ENCODE measurements around the gene RSRP1.
A peak's percentile ranks its signal among the peaks of the same experiment; 100 is the strongest.
"Not testable (repeated sequence)": the region's sequence is repeated elsewhere in the genome, so short reads cannot be mapped to it uniquely, and the experiment has no call there.

Gene RSRP1, protein sequence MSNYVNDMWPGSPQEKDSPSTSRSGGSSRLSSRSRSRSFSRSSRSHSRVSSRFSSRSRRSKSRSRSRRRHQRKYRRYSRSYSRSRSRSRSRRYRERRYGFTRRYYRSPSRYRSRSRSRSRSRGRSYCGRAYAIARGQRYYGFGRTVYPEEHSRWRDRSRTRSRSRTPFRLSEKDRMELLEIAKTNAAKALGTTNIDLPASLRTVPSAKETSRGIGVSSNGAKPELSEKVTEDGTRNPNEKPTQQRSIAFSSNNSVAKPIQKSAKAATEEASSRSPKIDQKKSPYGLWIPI

DNA sequence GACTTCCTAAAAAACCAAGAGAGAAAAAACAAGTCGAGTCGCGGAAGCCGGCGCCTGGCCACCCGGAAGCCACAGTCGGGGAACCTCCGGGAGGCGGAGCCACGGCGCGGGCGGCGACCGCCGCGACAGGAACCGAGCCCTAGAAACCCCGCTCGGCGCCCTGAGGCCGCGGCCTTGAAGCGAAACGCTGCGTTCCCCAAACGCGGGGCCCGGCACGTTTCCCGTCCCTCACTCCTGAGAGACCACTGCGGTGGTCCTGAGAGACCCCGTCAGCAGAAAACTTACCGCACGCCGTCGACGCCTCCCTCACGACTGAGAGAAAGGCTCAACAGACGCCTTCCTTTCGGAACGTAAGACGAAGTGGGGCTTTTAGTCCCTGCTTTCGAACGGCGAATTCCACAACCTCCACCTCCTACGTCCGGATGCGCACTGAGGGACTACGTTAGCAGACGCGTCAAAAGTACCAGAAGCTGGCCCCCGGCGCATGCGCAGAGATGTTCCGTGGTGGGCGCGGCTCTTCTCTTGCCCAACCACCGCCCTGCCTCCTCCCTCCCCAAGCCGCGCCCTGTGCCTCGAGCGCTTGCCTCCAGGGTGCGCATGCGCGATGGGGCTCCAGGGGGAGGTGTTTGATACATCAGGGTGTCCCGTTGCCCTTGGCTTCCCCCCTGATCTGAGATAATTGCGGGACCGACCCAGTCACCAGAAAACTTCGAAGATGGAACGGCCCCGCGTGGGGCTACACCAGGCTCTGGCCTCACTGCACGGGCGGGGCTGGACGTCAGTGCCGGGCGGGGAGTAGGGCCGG lies at the start of gene RSRP1:
Gene RSRP1, minus strand, starts transcription at position 431 of the 805 bp plus-strand sequence. CDS start 491 bp downstream, outside the sequence.
- DNase-seq (ENCODE audit: low spot score): peak; percentile 100

GRCh38 chr1:25296501-25296900 lies 49.2 kb upstream of the RSRP1 start:
- DNase-seq (ENCODE audit: low spot score): not testable (repeated sequence)

GRCh38 chr1:25294889-25295826 lies 47.9 kb upstream of the RSRP1 start:
- DNase-seq (ENCODE audit: low spot score): not testable (repeated sequence)

GRCh38 chr1:25293426-25293825 lies 46.2 kb upstream of the RSRP1 start:
- DNase-seq (ENCODE audit: low spot score): not testable (repeated sequence)

GRCh38 chr1:25290043-25290442 lies 42.8 kb upstream of the RSRP1 start:
- not testable (repeated sequence) for DNase-seq (ENCODE audit: low spot score)

- not testable (repeated sequence) for DNase-seq (ENCODE audit: low spot score)
Observed at GRCh38 chr1:25288573-25289101, 41.4 kb upstream of the RSRP1 start.

DNA sequence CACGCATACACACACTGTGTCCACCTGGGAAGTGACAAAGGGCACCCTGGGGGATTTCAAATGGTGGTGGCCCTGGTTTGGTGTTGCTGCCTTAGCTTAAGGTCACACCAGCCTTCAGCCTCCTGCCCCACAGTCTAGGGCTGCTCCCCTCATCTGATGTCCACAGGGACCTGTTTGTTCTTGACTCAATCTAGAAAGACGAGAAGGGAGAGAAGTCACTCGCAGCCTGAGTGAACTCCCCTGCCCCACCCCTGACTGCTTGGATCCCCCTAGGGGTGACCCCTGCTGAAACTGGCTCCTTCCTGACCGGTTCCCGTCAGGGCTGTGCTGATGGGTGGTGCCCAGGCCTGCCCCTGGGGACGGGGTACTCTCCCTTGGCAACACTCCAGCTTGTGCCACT lies 39.9 kb upstream of the RSRP1 start:
- DNase-seq (ENCODE audit: low spot score): not testable (repeated sequence)

DNA sequence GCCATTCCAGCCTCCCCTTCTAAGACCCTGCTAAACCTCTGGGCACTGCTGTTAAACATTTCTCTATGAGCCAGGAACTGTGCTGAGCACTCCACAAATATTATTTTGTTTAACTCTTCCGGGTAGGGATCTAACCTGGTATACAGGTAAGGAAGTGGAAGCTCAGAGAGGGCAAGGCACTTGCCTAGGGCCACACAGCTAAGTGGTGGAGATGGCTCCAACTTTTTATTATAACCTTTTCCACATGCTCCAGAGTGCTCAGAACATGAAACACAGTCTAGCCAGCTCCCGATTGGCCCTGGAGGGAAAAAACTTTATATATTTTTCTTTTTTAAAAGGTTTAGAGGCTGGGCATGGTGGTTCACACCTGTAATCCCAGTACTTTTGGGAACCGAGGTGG lies 38.6 kb upstream of the RSRP1 start:
- not testable (repeated sequence) for DNase-seq (ENCODE audit: low spot score)

GRCh38 chr1:25279693-25280111 lies 32.4 kb upstream of the RSRP1 start:
- DNase-seq (ENCODE audit: low spot score): not testable (repeated sequence)

- not testable (repeated sequence) for DNase-seq (ENCODE audit: low spot score)
Observed at GRCh38 chr1:25278790-25279189, 31.5 kb upstream of the RSRP1 start.

- DNase-seq (ENCODE audit: low spot score): not testable (repeated sequence)
Observed at GRCh38 chr1:25278358-25278757, 31.1 kb upstream of the RSRP1 start.

GRCh38 chr1:25277295-25277694 lies 30.0 kb upstream of the RSRP1 start:
- not testable (repeated sequence) for DNase-seq (ENCODE audit: low spot score)

DNA sequence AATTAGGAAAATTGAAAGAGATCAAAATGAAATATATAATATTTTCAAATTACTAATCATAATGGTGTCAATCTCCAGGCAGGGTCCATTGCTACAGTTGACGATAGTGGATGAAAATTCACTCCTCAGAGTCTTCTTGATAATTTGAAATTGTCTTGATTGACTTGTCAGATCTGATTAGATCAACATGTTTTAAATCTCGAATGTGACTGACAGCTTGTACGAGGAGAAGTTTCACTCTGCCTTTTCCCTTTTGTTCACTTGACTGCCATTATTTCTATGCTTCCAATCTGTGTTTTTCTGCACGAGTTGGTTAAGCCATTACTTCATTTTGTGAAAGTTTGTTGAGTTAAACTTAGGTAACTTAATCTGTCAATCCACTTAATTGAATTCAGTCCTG lies 28.4 kb upstream of the RSRP1 start:
- DNase-seq (ENCODE audit: low spot score): not testable (repeated sequence)

DNA sequence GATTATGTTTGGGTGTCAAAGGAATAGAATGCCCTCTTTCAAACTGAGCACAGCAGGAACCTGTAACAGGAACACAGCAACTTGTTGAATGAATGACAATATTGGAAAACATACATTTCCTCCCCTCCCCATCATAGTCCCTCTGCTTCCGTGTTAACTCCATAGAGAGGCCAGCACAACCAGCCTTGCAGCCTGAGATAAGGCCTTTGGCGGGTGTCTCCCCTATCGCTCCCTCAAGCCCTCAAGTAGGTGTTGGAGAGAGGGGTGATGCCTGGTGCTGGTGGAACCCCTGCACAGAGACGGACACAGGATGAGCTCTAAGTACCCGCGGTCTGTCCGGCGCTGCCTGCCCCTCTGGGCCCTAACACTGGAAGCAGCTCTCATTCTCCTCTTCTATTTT lies 25.0 kb upstream of the RSRP1 start, which contains the start of gene RHD:
Gene RHD, plus strand, starts transcription at position 272 of the 400 bp plus-strand sequence. Its CDS starts 39 bp downstream, at position 311.
- not testable (repeated sequence) for DNase-seq (ENCODE audit: low spot score)

GRCh38 chr1:25268143-25268760 lies 21.0 kb upstream of the RSRP1 start:
- DNase-seq (ENCODE audit: low spot score): not testable (repeated sequence)

DNA sequence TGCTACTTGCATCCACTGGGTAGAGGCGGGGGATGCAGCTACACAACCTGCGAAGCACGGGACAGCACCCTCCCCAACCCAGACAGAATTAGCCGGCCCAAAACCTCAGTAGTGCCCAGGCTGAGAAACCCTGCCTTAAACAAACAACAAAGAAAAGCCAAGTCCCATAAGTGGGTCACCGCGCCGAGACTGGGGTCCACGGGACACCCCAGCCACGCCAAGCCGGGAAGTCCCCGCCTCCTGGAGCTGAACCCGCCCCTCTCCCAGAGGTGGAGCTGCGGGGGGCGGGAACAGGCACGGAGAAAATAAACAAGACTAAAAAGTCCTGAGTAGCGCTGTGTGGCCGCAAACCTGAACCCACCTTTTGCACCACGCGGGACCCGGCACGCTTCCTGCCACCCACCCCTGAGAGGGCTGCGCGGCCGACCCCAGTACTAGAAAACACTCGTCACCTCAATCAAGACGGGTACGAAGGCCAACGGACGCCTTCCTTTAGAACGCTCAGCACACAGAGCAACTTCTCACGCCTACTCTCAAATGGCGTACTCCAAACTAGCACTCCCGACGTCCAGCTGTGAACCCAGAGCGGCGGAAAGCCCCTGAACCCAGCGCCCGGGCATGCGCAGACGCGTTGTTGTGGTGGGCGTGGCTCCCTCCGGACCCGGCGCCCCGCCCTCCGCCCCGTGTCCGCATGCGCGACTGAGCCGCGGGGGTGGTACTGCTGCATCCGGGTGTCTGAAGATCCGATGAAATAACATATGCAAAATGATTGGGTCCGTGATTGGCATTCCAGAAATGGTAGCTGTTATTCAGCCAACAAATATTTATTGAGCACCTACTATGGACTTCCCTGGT lies 20.3 kb upstream of the RSRP1 start:
- DNase-seq (ENCODE audit: low spot score): not testable (repeated sequence)

- not testable (repeated sequence) for DNase-seq (ENCODE audit: low spot score)
Observed at GRCh38 chr1:25266554-25267287, 19.5 kb upstream of the RSRP1 start.

- DNase-seq (ENCODE audit: low spot score): not testable (repeated sequence)
Observed at GRCh38 chr1:25260336-25260735, 13.1 kb upstream of the RSRP1 start.

DNA sequence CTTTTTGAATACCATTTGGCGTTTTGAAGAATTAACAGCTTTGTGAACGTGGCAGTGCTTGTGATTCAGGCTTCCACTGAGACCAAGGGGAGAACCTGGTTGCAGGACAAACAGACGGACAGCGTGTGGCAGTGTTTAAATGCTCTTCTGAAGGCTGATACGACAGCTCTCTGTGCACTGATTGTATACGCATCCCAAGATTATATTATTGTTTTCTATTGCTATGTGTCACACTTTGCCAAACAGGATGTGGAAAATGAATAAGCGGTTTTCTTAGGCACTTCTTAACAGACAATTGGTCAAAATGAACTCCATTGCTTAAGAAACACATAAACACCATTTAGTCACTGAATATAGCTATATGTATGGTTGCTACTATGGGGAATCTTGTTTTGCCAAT lies 12.6 kb upstream of the RSRP1 start:
- not testable (repeated sequence) for DNase-seq (ENCODE audit: low spot score)
